ENCODE data around the gene UIMC1. TPM values are rescaled to one million over a fixed set of nuclear protein-coding genes. Genes with fewer than 3 reads are reported as not detected.

UIMC1 gene
- polyA plus RNA-seq, 1 donor from 2014 or later = 37.3 TPM

DNA sequence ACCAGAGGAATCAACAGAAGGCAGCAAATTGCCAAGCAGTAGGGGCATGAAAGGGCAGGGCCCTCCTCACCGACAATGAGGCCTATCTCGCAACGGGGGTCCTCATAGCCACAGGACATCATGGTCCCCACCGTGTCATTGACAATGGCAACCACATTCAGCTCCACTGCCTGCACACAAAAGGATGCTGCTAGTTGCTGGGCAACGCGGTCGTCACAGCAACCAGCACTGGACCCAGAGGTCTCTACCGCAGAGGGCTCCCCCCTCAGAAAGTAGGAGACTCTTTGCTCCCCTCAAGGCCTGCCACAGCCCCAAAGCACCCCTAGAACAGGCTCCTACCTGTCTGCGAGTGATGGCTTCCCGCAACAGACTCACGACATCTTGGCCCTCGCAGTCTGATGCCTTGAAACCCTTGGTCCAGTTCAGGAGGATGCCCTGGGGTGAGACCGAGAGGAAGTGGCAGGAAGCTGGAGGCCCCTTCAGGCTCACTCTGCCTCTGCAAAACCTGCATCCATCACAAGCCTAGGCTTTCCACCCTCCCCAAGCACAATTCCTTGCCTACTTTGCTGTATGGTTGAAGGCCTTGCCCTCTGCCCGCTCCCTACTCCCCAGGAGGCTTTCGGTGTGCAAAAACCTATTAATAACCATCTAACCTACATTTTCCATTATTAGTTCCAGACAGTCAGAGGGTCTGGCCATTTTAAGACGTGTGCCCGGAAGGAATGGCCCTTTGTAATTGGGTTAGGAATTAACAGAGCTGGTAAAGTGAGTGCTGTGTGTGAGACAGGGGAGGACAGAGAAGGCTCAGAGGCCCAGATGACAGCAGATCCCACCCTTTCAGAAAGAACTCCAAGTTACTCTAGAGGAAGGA, 122.6 kb downstream of the UIMC1 start:
- Mint-ChIP-seq H3K27ac (no peak overlapping the region), H3K27me3 (peaks cover 10% of the 10 kb centered on the region), H3K36me3 (no peaks in the 10 kb centered on the region), H3K4me1 (peaks cover 0 to 4% (median 0%) of the 10 kb centered on the region in 3 donors), H3K9me3 (no peaks in the 10 kb centered on the region), H3K4me3 (no peak overlapping the region)

- peaks cover 12% of the 10 kb centered on the region for H3K27me3 Mint-ChIP-seq
- H3K36me3 Mint-ChIP-seq = no peaks in the 10 kb centered on the region
- no peak overlapping the region for H3K27ac Mint-ChIP-seq
- peaks cover 0 to 4% (median 0%) of the 10 kb centered on the region in 3 donors for H3K4me1 Mint-ChIP-seq
- no peak overlapping the region for H3K4me3 Mint-ChIP-seq
- H3K9me3 Mint-ChIP-seq = no peaks in the 10 kb centered on the region
These were observed 124.0 kb downstream of the UIMC1 start for GRCh38 chr5:176882567-176882903.

DNA sequence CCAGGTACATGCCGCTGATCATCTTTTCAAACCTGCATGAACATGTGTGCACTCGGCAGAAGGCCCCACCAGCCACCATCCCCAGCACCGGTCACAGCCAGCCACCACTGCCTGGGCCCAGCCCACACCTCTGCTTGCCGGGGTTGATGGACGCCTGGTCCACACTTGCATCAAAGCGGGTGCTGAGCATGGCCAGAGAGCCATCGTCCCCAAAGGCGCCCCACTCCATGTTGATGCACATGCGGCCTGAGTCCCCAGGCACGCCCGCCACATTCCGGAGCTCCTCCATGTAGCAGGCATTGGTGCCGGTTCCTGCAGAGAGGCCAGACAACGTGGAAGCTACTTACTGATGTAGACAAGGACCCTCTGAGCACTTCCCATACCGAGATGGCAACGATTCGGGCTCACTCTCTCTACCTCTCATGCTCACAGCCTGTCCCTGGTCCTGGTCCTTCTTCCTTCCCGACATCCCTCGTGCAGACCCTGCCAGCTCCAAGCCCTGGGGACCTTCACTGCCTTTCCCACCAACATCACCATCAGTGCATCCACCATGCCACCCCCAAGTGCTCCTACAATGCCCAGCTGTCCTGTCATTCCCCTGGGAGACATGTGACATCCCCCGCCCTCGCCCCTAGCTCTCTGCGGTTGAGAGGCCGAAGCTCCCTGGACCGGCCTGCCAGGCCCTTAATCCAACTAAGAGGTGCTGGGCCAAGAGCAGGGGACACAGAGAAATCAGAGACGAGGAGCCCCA, 124.6 kb downstream of the UIMC1 start:
- Mint-ChIP-seq H3K4me1 (peaks cover 0 to 4% (median 0%) of the 10 kb centered on the region in 3 donors), H3K36me3 (no peaks in the 10 kb centered on the region), H3K4me3 (peak overlapping the region in 1 of 4 donors; percentile 67), H3K27me3 (peaks cover 13% of the 10 kb centered on the region), H3K27ac (no peak overlapping the region), H3K9me3 (no peaks in the 10 kb centered on the region)

DNA sequence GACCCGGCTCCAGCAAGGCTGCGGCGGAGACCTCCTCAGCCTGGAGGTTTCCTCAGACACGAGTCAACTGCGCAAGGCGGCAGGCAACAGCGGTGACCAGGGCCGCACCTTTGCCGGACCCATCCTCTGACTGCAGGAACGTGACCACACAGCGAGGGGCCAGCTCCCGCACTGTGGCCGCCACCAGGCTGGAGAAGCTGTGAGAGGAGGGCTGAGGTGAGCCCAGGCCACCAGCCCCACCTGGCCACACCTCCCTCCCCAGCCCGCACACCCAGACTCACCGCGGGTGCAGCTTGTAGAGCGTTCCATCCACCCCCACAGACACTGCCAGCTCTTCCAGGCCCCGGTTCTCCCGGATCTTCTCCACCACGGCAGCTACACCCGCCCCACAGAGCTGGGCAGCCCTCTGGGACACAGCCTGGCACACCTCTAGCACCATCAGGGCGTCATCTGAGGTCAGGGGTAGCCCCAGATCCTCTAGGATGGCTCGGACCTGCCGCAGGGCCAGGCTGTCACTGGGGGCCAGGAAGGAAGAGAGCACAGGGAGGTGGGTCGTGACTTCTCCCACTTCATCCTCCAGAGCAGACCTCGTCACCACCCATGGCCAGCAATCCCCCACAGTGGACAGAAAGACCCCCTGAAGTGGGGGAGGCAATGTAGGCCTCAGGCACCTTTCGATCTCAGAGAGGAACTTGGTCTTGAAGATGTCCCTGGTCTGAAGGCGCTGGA, 125.4 kb downstream of the UIMC1 start:
- no peaks in the 10 kb centered on the region for H3K36me3 Mint-ChIP-seq
- H3K9me3 Mint-ChIP-seq = no peaks in the 10 kb centered on the region
- H3K27ac Mint-ChIP-seq = no peak overlapping the region
- H3K27me3 Mint-ChIP-seq = peaks cover 20% of the 10 kb centered on the region
- no peak overlapping the region for H3K4me3 Mint-ChIP-seq
- H3K4me1 Mint-ChIP-seq = peaks cover 0 to 4% (median 0%) of the 10 kb centered on the region in 3 donors

DNA sequence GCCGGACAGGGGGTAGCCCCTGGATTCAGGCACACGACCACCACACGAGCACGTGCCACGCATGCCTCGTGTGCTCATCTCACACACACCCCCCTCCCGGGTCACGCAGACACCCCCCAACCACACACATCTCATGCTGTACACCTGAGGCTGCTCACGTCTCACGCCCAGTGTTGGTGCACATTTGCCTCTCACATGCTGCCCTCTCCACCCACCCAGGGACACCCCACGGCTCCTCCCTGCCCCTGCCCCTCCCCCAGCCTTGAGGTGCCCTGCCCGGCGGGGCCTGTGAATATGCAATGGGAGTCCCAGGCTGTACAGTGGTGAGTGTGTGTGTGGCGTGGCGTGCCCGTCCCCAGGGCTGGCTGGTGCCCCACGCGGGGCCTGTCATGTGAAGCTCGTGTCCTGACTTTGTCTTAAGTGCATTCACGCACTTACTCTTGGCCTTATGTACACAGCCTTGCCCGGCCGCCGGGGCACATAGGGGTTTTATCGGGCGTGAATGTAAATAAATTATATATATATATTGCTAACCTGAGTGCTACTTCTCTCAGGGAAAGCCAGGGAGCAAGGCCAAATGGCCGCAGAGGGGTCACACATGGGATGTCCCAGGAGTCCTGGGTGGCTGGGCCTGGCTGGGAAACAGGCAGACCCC, 126.1 kb downstream of the UIMC1 start:
- Mint-ChIP-seq H3K27me3 (peaks cover 26% of the 10 kb centered on the region), H3K36me3 (no peaks in the 10 kb centered on the region), H3K4me3 (no peak overlapping the region), H3K9me3 (peaks cover 0 to 3% (median 0%) of the 10 kb centered on the region in 3 donors), H3K4me1 (peaks cover 0 to 4% (median 0%) of the 10 kb centered on the region in 3 donors), H3K27ac (no peak overlapping the region)

DNA sequence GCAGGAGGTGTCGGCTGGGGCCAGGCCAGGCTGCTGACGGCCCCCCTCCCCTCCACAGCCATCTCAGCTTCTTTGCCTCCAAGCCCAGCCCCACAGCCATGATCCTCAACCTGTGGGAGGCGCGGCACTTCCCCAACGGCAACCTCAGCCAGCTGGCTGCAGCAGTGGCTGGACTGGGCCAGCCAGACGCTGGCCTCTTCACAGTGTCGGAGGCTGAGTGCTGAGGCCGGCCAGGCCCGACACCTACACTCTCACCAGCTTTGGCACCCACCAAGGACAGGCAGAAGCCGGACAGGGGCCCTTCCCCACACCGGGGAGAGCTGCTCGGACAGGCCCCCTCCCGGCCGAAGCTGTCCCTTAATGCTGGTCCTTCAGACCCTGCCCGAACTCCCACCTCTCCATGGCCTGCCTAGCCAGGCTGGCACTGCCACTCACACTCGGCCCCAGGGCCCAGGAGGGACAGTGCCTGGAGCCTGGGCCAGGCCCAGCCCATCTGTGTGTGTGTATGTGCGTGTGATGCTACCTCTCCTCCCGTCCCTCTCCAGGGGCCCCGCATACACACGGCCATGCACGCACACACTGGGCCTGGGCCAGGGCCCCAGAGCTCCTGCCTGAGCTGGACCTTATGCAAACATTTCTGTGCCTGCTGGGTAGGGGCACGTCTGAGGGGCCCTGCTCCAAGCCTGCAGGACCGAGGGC, 126.8 kb downstream of the UIMC1 start:
- Mint-ChIP-seq H3K27me3 (peaks cover 29% of the 10 kb centered on the region), H3K4me1 (peaks cover 0 to 3% (median 0%) of the 10 kb centered on the region in 3 donors), H3K4me3 (no peak overlapping the region), H3K36me3 (no peaks in the 10 kb centered on the region), H3K9me3 (peaks cover 0 to 3% (median 0%) of the 10 kb centered on the region in 3 donors), H3K27ac (no peak overlapping the region)

DNA sequence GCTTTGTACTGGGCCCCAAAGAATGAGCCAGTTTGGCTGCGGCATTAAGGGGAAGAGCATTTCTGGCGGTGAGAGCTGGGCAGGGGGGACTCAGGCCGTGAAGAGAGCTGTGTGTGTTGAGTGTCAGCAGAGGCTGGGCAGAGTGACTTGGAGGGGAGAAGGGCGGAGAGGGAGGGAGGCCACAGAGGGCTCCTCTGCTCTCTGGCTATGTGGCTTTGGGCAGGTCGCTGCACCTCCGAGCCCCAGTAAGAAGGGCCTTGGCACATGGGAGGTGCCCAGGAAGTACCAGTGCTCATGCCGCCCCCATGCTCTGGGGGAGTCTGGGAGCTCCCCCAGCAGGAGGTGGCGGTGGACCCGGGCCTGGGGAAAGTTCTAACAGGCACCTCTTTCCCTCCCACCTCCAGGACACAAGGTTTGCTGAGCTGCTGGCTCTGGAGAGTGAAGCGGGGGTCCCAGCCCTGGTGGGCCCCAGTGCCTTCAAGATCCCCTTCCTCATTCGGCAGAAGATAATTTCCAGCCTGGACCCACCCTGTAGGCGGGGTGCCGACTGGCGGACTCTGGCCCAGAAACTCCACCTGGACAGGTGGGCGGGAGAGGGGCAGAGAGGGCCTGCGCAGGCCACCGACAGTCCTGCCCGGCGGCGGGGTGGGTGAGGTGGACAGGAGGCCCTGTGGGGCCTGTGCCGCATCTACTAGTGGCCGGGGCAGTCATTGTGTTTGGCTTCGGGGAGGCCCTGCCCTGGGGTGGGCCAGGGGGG, 127.5 kb downstream of the UIMC1 start:
- H3K4me1 Mint-ChIP-seq = no peaks in the 10 kb centered on the region
- H3K36me3 Mint-ChIP-seq = no peaks in the 10 kb centered on the region
- H3K9me3 Mint-ChIP-seq = peaks cover 0 to 3% (median 0%) of the 10 kb centered on the region in 3 donors
- H3K27ac Mint-ChIP-seq = no peak overlapping the region
- H3K27me3 Mint-ChIP-seq = peaks cover 30% of the 10 kb centered on the region
- H3K4me3 Mint-ChIP-seq = no peak overlapping the region

- Mint-ChIP-seq H3K4me1 (no peaks in the 10 kb centered on the region), H3K27me3 (peaks cover 30% of the 10 kb centered on the region), H3K9me3 (peaks cover 0 to 3% (median 0%) of the 10 kb centered on the region in 3 donors), H3K27ac (no peak overlapping the region), H3K4me3 (no peak overlapping the region), H3K36me3 (no peaks in the 10 kb centered on the region)
These were observed 128.1 kb downstream of the UIMC1 start for GRCh38 chr5:176878463-176878862.

GRCh38 chr5:176877793-176878331, 128.7 kb downstream of the UIMC1 start:
- Mint-ChIP-seq H3K4me1 (no peaks in the 10 kb centered on the region), H3K4me3 (no peak overlapping the region), H3K9me3 (peaks cover 0 to 3% (median 0%) of the 10 kb centered on the region in 3 donors), H3K27me3 (peaks cover 27% of the 10 kb centered on the region), H3K27ac (no peak overlapping the region), H3K36me3 (peaks cover 1% of the 10 kb centered on the region)

- Mint-ChIP-seq H3K4me3 (no peak overlapping the region), H3K4me1 (no peaks in the 10 kb centered on the region), H3K27ac (no peak overlapping the region), H3K9me3 (peaks cover 0 to 3% (median 0%) of the 10 kb centered on the region in 3 donors), H3K36me3 (peaks cover 1% of the 10 kb centered on the region), H3K27me3 (peaks cover 25% of the 10 kb centered on the region)
These were observed 129.8 kb downstream of the UIMC1 start for GRCh38 chr5:176876506-176877431.

DNA sequence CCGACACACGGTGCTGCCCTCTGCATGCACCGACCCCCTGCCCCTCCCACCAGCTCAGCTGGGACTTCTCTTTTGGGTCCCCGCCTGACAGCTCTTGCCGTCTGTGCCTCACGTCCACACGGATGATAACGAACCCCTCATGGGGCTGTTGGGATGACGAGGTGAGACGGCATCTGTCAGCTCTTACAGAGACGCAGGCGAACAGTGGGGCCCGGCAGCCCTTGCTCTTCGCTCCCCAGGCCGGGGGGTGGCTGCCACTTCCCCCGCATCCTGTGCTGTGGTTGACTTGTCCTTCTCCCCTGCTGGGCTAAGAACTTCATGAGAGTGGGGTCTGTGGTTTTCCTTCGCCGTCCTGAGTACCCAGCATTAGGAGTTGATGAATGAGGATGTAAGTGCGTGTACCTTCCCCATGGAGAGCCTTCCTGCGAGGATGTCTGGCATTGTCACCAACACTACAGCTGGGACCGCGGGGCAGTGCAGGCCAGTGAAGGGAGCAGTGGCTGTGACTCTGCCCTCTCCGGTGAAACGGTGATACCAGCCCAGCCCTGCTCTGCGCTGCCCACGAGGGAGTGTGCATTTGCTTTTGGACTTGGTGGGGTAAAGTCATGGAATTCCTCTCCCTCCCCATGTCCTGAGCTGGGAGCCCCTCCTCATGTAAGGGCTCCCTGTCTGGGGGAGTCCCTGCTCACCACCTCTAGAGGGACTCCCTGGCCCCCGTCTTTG, 130.6 kb downstream of the UIMC1 start:
- Mint-ChIP-seq H3K36me3 (peaks cover 1% of the 10 kb centered on the region), H3K27ac (peak overlapping the region in 1 of 3 donors; percentile 95), H3K4me1 (no peaks in the 10 kb centered on the region), H3K4me3 (no peak overlapping the region), H3K27me3 (peaks cover 23% of the 10 kb centered on the region), H3K9me3 (peaks cover 0 to 3% (median 0%) of the 10 kb centered on the region in 3 donors)

GRCh38 chr5:176875014-176875550, 131.5 kb downstream of the UIMC1 start:
- no peaks in the 10 kb centered on the region for H3K4me1 Mint-ChIP-seq
- peak overlapping the region in 1 of 3 donors; percentile 95 for H3K27ac Mint-ChIP-seq
- peaks cover 0 to 3% (median 0%) of the 10 kb centered on the region in 3 donors for H3K9me3 Mint-ChIP-seq
- peaks cover 23% of the 10 kb centered on the region for H3K27me3 Mint-ChIP-seq
- peaks cover 1% of the 10 kb centered on the region for H3K36me3 Mint-ChIP-seq
- H3K4me3 Mint-ChIP-seq = no peak overlapping the region

Data from IgD-negative memory B cell (primary cell).